GM12864 (cell line): ENCODE results near the gene FBH1.

Source experiments
- DNase-seq: peaks from one replicate; pipeline ENCODE4 v3.0.0-alpha.2; 2011; ENCODE audit warnings: low read depth
- H3K4me3 ChIP-seq: 2 replicates; pipeline ENCODE4 v1.5.1; 2011; ENCODE audit warnings: mild to moderate bottlenecking, low read depth, low read length, control low read depth
- CTCF ChIP-seq: IDR thresholded peaks from 2 replicates; pipeline ENCODE4 v1.5.1; 2011; ENCODE audit warnings: low read depth, mild to moderate bottlenecking, moderate library complexity, low read length, control low read depth, inconsistent platforms; ENCODE audit errors: missing control alignments

Gene FBH1

DNA sequence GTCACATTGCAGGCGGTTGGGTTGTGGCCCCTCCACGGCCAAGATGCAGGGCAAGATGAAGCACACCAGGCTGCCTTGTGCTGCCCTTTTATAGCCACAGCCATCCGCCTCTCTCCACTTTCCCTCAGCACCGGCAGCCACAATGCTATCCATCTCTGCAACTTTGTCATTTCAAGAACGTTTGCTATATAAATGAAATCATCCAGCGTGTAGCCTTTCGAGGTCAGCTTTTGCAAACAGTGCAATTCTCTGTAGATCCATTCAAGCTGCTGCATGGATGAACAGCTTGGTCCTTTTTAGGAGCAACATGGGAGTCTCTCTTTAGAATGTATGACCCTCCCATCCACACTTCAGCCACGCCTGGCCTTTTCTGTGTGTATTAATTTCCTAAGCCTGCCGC is 93.7 kb downstream of the FBH1 start:
- TF ChIP-seq CTCF: no peak

DNA sequence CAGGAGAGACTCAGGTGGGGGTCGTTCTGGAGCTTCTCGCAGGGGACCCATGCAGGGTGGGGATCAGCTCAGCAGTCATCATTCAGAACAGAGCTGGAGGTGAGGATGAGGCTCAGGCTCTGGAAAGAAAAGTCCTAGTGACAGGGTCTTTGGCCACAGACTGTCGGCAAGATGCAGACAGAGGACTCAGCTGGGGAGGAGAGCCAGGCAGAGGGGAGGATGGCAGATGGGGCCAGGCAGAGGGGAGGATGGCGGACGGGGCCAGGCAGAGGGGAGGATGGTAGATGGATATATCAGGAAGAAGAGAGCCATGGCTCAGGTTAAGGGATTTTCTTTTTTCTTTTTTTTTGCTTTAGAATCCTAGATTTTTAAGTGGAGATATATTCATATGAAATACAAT is 95.0 kb downstream of the FBH1 start:
- no peak for DNase-seq
- TF ChIP-seq CTCF: no peak
- H3K4me3 ChIP-seq: no peak overlapping the region

More for the DNA sequence above, 93.7 kb downstream of the FBH1 start:
- H3K4me3 ChIP-seq: no peak overlapping the region
- DNase-seq: no peak
